ENCODE data around the gene POPDC2.

DNA sequence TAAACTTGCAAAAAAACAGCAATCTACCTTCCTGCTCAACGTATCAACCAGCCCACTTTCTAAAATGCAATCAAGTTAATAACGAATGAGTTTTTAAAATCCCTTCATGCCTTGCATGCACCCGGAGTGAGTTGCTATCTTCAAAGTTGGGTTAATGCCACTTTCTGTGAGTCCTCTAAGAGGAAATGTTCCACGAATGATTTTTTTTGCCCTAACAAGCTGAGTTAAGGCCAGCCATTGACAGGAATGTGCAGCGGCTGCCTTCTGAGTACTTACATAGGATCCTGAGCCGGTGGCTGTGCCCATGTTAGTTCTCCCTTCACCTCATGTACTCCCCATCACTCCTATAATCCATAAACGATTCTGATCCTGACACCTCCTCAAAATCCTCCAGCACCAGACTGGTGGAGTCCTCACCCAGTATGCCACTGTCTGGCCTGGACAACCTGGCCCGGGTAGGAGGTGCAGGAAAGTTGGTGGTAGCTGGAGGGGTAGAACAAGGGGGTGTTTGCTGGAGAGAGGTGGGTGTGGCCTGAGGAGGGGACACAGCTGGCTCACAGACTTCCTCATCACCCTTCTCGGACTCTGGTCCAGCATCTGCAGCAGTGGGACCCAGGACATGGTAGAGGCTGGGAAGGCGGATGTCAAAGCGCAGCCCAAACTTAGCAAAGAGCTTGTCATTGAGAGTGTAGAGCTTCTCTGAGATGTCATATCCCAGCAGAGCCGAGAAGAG, 12.4 kb downstream of the POPDC2 start:
- TF ChIP-seq EP300 (IDR thresholded peaks at IDR 0.05): no peak
- TF ChIP-seq, protein P1, sequence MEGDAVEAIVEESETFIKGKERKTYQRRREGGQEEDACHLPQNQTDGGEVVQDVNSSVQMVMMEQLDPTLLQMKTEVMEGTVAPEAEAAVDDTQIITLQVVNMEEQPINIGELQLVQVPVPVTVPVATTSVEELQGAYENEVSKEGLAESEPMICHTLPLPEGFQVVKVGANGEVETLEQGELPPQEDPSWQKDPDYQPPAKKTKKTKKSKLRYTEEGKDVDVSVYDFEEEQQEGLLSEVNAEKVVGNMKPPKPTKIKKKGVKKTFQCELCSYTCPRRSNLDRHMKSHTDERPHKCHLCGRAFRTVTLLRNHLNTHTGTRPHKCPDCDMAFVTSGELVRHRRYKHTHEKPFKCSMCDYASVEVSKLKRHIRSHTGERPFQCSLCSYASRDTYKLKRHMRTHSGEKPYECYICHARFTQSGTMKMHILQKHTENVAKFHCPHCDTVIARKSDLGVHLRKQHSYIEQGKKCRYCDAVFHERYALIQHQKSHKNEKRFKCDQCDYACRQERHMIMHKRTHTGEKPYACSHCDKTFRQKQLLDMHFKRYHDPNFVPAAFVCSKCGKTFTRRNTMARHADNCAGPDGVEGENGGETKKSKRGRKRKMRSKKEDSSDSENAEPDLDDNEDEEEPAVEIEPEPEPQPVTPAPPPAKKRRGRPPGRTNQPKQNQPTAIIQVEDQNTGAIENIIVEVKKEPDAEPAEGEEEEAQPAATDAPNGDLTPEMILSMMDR (IDR thresholded peaks at IDR 0.05): no peak

All from stomach (tissue), 4 donors.